NCI-H69 (cell line): ENCODE data around the gene MFAP3L.
"Not testable (repeated sequence)": the region's sequence is repeated elsewhere in the genome, so short reads cannot be mapped to it uniquely, and the experiment has no call there.

ENCODE experiments used
- DNase-seq: peaks from one replicate; lab custom pipeline; 2025; lab: John Stamatoyannopoulos, UW

The MFAP3L gene

GRCh38 chr4:170026253-170027021 lies at the start of gene MFAP3L:
TSS of gene MFAP3L (minus strand) at chr4:170026395. CDS start at chr4:170005877, 20,518 bp downstream.
- peak; percentile 92 for DNase-seq

DNA sequence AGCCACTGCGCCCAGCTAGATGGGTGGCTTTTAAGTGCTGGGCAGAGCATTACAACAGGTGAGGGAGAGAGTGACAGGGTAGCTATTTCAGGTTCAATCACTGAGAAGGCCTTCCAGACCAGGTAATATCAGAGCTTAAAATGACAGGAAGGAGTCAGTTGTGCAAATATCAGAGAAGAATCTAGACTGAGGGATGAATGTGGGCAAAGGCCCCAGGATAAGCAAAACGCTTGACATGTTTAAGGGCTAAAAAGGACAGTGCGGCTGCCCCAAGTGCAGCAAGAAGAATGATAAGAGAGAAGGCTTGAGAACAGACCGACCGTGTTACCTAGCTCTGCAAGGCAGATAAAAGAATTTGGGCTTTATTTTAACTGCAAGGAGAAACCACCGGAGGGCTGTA lies 45.0 kb upstream of the MFAP3L start:
- no peak for DNase-seq

DNA sequence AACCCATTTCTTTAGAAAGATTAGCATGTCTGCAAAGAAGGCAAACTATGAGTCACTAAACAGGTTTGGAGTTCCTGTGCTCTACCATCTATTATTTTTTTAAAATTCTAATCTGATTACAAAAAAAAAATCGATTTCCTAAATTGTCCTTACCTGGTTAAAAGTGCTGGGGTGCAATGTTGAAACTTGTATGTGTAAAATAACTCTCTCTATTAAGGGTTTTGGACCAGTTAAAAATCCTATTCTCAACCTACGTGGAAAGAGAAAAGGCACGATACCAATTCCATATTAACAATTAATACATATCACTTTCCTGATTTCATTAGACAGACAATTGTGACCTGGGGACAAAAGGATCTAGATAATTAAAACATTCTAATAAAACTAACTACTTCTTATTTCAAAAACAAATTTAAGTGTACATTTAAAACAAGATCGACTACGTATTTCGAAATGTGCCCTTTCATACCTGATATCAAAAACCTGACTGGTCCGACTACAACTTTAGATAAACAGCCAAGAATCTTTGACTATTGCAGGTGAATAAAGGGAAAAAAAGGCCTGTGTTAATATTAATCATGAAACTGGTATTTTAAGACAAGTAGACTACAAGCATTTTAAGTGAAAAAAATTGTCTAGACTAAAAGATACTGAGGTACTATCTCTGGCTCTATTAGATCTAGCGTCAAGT lies 42.4 kb upstream of the MFAP3L start:
- no peak for DNase-seq

DNA sequence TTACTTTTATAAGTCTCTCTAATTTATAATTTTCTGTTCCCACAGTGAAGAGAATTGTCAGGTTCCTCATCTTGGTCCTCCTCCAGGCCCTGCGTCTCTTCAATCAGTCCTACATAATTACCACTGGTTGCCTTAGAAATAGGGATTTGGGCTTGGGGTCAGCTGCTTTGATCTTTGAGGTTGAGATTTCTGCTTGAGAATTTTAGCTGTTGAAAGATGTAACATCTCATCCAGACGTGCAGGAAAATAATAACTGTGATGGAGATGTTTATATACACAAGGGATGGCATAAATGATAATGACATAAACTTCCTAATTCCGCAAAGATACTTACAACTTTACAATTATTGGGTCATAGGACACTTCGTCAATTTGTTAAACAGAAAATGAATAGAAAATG lies 33.2 kb upstream of the MFAP3L start:
- no peak for DNase-seq

GRCh38 chr4:170058826-170059225 lies 32.6 kb upstream of the MFAP3L start:
- no peak for DNase-seq

- no peak for DNase-seq
Measured at GRCh38 chr4:170057866-170058265, 31.7 kb upstream of the MFAP3L start.

DNA sequence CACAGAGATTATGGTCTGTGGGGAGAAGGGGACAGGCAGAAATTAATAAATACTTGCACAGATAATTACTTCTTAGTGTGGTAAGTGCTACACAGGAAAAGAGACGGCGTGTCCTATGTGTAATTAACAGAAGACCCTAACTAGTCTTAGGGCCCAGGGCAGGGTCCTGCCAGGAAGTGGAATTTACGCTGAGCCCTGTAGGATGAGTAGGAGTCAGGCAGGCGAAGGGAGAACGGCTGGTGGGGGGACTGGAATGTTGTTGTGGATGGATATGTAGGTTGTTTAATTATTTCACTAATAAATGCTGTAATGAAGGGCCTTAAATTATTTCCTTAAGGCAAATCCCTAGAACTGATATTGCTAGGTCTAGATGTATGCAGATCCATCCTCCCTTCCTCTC lies 26.7 kb upstream of the MFAP3L start:
- DNase-seq = no peak

- no peak for DNase-seq
Measured at GRCh38 chr4:170051402-170051801, 25.2 kb upstream of the MFAP3L start.

GRCh38 chr4:170049766-170050165 lies 23.6 kb upstream of the MFAP3L start:
- DNase-seq = no peak

GRCh38 chr4:170047771-170048354 lies 21.7 kb upstream of the MFAP3L start:
- peak; percentile 55 for DNase-seq

- DNase-seq = not testable (repeated sequence)
Measured at GRCh38 chr4:170046156-170046555, 20.0 kb upstream of the MFAP3L start.

DNA sequence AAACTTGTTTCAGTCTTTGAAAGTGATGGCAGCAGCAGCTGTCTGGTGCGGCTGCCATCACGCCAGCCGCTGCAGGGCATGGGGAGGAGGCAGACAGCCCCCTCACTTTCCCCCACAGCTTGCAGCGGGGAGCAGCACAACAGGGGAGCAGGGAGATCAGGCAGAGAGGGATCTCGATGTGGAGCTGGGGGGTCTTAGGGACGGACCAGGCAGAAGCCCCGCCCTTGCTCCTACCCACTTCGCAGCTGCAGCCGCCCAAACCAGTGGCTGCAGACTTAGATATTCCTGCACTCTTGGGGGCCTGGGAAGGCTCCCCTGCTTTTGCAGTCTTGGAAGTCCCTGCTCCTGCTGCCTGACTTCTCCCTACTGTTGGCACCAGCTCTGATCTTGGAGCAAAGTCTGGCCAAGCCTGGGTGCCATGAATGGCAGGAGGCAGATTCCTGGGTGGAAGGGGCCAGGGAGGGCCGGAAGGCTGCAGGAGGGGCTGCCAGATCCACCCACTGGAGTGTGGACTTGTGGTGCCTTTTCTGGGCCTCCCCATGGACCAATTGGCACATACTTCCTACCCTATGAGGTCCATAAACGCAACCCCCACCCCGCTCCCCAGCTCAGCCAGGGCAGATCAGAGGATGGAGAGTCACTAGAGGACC lies 14.0 kb upstream of the MFAP3L start:
- no peak for DNase-seq

GRCh38 chr4:170038769-170039168 lies 12.6 kb upstream of the MFAP3L start:
- peak; percentile 62 for DNase-seq

- no peak for DNase-seq
Measured at GRCh38 chr4:170038232-170038631, 12.0 kb upstream of the MFAP3L start.

DNA sequence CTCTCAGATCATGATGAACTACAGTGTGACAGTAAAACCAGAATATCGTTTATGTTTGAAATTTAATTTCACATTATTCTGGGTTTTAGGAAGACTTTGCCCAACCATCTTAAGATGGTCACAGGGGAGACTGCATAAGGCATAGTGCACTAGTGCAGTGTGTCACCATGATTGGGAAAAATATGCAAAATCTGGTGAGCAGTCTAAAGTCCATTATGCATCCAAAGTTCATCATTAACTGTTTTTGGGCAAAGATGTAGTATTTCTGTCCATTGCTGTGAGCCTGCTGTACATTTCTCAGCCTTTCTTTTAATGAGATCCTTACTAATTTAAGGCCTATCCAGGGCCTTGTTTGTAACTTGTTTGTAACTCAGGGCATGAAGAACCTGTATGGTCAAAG lies 11.3 kb upstream of the MFAP3L start:
- DNase-seq = no peak

GRCh38 chr4:170035845-170036244 lies 9.7 kb upstream of the MFAP3L start:
- no peak for DNase-seq

GRCh38 chr4:170035231-170035630 lies 9.0 kb upstream of the MFAP3L start:
- DNase-seq = no peak

DNA sequence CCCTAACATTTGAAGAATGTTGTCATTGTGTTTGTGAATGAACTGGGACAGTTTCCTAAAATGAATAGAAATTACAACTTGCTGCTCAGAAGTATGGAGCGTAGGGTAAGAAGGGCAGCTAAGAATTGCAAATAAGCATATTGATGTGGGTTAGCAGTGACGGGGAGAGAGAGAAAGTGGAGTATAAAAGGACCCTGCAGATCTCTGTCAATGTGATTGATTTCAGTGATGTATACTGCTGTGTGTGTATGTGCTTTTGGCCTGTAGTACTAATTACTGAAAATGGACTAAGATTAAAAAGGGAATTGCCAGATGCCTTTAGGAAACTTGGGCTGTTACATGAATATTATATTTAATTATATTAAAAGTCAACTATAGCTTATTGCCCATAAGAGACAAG lies 7.8 kb upstream of the MFAP3L start:
- no peak for DNase-seq

- DNase-seq = no peak
Measured at GRCh38 chr4:170030121-170030520, 3.9 kb upstream of the MFAP3L start.

GRCh38 chr4:170027181-170027829 lies 1.1 kb upstream of the MFAP3L start:
- peak; percentile 93 for DNase-seq

DNA sequence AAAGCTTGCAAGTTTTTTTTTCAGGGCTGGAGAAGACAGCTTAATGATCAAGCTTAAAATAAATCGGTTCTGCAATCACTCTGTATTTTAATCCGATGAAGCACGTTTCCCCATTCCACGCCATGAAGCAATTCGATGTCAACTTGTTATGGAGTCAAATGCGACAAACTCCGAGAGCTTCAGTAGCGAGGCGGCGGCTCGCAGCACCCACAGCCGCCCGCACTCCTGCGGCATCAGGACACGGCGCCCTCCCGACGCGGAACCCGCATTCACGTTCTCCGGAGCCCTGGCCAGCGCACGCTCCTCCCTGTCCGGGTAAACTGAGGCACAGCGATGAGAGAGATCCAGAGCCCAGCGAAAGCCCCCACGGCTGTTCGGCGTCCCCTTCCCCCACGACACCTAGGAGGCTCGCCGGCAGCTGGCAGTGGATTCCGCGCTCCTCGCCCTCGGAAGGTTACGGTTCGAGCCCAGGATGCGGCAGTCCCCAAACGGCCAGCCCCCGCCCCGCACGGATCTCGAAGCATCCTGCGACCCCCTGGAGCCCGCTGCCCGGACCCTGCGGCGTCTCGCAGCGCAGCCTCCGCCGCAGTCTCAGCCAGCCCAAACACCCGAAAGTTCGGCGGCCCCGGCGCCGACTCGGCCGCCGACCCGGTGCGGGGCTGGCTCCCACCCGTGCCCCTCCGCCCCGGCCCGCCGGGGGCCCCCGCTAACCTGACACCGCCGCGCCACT lies 507 bp downstream of the MFAP3L start:
- DNase-seq = peak; percentile 53
